GM18909 (cell line): ENCODE measurements around the gene BCDIN3D.

Experiments used
- ATAC-seq: cut with Tn5 transposase; IDR thresholded peaks from one replicate; pipeline ENCODE4 v1.9.1; 2021; ENCODE audit warnings: mild to moderate bottlenecking; ENCODE audit not compliant: unreplicated experiment, poor library complexity

The BCDIN3D gene

DNA sequence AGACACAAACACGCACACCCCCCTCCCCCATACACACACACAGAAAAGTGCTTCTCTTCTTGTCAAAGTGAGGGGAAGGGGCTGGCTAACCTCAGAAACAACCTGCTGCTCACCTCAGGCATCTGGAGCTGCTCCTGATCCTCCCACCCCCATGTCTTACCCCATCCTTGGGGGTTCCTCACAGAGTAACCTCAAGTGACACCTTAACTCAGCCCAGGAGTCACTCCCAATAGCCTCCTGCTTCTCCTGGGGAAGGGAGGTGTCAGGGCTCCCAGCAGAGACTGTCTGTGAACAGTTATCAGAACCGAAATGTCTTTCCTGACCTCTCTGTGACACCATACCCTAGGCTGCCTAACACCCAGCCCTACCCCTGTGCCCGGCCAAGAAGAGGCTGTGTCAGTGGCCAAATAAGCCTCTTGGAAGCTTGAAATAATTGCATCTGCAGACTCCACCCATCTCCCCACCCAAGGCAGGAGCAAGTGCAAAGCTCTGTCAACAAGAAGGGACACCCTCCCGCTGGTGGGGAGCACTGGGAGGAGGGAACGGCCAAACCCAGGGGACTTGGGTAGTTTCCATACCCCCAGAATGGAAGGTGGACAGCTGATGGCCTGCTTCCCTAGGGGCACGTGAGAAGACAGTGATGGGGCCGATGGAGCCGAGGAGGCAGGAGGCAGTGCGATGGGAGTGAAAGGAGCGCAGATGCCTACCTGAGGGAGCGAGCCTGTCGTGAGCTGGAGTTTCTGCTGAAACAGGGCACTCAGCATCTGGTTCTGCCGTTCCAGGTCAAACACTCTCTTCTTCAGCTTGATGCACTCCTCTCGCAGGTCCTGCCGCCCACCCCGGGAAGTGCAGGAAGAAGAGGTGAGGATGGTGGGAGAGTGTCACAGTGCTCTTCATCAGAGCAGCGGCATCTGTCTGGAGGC is 41.5 kb downstream of the BCDIN3D start:
- ATAC-seq, result no peak

- no peak for ATAC-seq
These were observed 42.3 kb downstream of the BCDIN3D start for GRCh38 chr12:49800421-49801140.

DNA sequence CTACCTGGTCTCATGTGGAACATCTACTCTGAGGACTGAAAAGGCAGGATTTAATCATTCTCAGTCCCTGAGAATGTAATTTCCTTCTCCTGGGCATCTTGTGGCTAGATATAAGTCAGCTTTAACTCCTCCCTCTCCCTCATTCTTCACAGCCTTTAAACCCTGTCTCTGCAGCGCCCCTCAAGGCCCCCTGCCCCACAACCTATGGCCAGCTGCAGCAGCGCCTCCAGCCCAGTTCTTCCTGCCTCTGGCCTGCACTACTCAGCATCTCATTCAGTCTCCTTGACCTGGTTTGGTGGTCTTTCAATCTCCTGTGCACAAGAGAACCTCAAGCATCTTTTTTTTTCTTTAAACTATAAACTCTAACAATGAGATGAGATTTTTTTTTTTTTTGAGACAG is 44.0 kb downstream of the BCDIN3D start:
- no peak for ATAC-seq

GRCh38 chr12:49798248-49798647 is 44.7 kb downstream of the BCDIN3D start:
- ATAC-seq, result no peak

DNA sequence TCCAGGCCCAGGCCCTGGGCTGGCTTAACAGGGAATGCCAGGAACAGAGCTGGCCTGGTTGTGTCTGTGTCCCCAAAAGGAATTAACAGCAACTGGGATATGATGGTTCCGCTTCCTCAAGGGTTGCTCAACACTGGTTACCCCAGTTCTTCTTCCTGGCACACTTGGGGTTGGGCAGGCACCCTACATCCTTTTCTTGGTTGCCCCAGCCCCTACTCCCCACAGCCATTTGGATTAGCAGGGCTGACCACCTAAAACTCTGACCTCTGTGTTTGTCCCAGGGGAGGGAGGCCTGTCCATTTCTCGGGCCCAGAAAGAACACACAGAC is 45.5 kb downstream of the BCDIN3D start:
- ATAC-seq, result no peak

DNA sequence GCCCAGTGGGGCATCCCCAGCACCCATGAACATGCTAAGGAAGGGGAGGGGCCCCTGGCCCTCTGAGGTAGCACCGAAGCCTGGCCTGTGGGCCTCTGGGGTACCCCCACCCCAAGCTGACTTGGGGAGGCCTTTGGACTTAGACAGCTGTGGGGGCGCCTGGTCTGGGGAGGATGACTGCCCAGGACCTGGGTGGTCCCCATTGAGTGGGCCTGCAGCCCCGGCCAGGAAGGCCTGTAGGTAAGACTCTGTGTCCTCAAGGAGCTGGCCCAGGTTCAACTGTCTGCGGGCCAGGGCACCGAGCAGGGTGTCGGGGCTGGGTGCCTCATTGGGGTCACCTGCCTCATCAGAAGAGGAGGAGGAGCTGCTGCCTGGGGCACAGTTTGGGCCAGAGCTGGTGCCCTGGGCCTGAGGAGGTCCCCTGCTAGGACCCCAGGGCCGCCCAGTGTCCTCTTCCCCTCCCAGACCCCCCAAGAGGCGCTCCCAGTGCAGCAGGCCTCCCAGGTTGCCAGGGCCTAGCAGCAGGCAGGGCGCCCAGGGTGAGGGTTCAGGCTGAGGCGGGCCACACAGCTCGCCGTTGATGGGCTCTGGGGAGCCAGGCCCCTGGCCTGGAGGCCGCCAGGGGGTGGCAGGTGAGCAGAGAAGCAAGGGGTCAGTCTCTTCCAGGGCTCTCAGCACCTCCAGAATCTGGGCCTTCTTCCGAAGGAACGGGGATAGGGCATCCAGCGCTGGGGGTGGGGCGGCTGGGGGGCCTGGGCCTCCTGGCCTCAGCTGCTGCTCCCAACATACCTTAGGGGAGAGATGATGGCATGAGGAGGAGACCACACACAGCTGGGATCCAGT is 46.1 kb downstream of the BCDIN3D start:
- no peak for ATAC-seq

- ATAC-seq, result no peak
These were observed 46.8 kb downstream of the BCDIN3D start for GRCh38 chr12:49796155-49796554.

GRCh38 chr12:49795654-49796105 is 47.2 kb downstream of the BCDIN3D start:
- ATAC-seq, result no peak

GRCh38 chr12:49794811-49795653 is 47.9 kb downstream of the BCDIN3D start:
- ATAC-seq, result no peak

DNA sequence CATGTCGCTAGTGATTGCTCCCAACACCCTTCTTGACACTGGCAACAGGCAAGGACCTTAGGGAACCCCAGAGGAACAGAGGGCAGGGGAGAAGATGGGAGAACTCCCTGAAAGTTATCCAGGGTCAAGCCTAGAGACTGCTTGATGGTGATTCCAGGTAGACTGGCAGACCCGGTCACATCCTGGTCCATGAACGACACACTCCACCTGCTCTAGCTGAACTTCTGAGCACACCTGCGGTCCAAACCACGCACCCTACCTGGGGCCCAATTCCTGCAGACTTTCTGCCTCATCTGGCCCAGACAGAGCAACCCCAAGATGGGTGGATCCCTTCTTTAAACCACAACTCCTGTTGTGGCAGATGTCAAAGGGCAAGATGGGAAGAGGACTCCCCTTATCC is 48.9 kb downstream of the BCDIN3D start:
- ATAC-seq, result no peak

GRCh38 chr12:49793620-49794019 is 49.3 kb downstream of the BCDIN3D start:
- no peak for ATAC-seq

- ATAC-seq, result no peak
These were observed 49.8 kb downstream of the BCDIN3D start for GRCh38 chr12:49792976-49793580.

- ATAC-seq, result no peak
These were observed 50.5 kb downstream of the BCDIN3D start for GRCh38 chr12:49792181-49792970.

DNA sequence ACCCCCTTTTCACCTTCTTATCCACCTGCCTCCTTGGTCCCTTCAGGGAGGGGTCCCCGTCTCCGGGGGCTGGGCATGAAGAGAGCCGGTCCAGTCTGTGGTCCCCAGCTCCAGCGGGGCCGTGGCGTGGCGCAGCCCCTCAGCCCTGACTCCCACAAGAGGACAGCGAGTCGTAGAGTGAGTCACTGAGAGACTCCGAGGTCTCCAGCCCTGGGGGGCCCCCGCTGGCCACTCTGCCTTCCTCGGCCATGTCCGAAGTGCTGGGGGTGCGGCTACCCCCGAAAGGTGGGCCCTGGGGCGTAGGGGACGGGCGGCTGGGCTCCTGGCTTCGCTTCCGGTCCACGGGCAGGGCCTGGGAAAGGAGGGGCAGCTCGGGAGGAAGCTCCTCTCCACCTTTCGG is 51.2 kb downstream of the BCDIN3D start:
- ATAC-seq, result no peak

DNA sequence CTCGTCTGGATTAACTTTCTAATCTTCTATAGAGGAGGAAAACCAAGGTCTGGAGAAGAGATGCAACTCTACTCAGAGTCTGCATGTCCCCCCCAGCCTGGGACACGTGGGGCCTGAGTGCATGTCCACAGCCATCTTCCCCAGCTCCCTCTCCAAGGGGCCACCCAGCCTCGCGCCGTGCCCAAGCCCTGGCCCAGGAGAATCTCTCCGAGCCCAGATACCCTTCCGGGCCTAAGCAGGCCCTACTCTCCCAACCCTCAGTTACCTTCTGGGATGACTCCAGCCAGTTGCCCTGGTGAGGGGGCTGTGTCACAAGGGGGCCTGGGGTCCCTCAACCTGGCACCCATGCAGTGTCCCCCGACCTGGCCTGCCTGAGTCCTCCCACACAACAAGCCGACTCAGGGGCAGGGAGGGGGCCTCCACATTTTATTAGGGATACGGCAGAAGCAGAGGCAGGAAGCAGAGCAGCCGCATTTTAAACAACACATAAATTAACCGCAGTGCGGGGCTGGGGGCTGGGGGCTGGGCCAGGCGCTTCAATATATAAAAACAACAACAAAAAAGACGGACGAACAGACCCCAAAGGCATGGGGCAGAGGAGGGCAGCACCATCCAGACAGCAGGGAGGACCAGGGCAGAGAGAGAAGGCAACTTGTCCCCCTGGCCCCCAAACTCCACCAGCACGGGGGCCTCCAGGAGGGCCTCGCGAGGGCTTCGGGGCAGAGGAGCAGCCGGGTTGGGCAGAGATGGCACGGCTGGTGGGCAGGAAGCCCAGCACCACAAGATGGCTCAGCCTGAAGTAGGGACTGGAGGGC is 52.0 kb downstream of the BCDIN3D start:
- no peak for ATAC-seq

DNA sequence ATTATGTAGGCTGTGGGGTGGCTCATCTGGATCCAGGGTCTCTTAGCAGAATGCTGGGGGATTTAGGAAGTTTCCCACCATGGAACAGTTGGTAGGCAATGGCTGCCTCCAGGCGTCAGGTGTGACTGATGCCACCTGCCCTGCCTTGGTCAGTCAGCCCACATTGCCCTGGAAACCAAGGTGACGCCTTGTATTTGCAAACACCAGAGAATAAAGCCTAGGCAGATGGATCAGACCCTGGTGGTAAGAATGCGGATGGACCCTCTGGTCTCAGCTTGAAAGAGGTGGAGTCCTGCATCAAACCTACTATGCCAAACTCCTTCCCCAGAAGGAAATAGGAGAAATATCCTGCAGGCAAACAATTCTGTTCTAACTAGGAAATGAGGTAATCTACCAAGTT is 52.9 kb downstream of the BCDIN3D start:
- no peak for ATAC-seq

DNA sequence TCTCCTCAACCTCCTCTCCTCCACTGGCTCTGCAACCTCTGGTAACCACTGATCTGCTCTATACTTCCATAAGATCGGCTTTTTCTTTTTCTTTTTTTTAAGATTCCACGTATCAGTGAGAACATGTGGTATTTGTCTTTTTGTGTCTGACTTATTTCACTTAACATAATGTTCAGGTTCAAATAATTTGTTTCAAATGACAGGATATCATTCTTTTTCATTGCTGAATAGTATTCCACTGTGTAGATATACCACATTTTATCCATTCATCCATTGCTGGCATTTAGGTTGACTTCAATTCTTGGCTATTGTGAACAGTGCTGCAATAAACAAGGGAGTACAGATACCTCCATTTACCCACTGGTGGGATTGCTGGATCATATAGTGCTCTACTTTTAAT is 55.2 kb downstream of the BCDIN3D start:
- ATAC-seq, result no peak
